CD14-positive monocyte (primary cell): ENCODE measurements around the gene ACVR1. TPM values are rescaled to one million over a fixed set of nuclear protein-coding genes. Genes with fewer than 3 reads are reported as not detected.

Experiments
- DNase-seq, 3 donors: peaks; one replicate each; pipeline ENCODE4 v3.0.0-alpha.2; 2011 to 2022
- H2AFZ ChIP-seq: 2 replicates; pipeline ENCODE4 v1.6.0; 2012; ENCODE audit warnings: mild to moderate bottlenecking, low read depth, low read length, inconsistent platforms; ENCODE audit not compliant: insufficient read depth, poor library complexity, severe bottlenecking
- H3K27ac ChIP-seq, 2 donors: 1 replicate in 1 of 2; 2 replicates in 1 of 2; pipeline ENCODE4 v1.5.1; 2012 to 2013; ENCODE audit warnings: low read length in 2 of 2, control low read depth in 1 of 2, inconsistent platforms in 1 of 2, low read depth in 1 of 2, mild to moderate bottlenecking in 1 of 2
- H3K27me3 ChIP-seq, 2 donors: one replicate each; pipeline versions ENCODE4 v1.6.0 to v1.6.1; 2011 to 2013; ENCODE audit warnings: low read length in 2 of 2; ENCODE audit not compliant: control insufficient read depth in 2 of 2, insufficient read depth in 2 of 2
- H3K36me3 ChIP-seq, 2 donors: replicated peaks in 1 of 2; 1 replicate in 1 of 2; 2 replicates in 1 of 2; pipeline versions ENCODE4 v1.5.1 to v1.6.1; 2012 to 2013; ENCODE audit warnings: low read length in 2 of 2, control low read depth in 1 of 2, inconsistent platforms in 1 of 2, mild to moderate bottlenecking in 1 of 2; ENCODE audit not compliant: insufficient read depth in 2 of 2, control insufficient read depth in 1 of 2
- H3K4me1 ChIP-seq, 2 donors: 1 replicate in 1 of 2; 2 replicates in 1 of 2; pipeline versions ENCODE4 v1.5.1 to v1.6.1; 2012 to 2013; ENCODE audit warnings: low read length in 2 of 2, control low read depth in 1 of 2, inconsistent platforms in 1 of 2, mild to moderate bottlenecking in 1 of 2, moderate library complexity in 1 of 2; ENCODE audit not compliant: insufficient read depth in 2 of 2, control insufficient read depth in 1 of 2
- H3K4me2 ChIP-seq: replicated peaks from 2 replicates; pipeline ENCODE3; 2012; ENCODE audit warnings: low read length, moderate library complexity, mild to moderate bottlenecking; ENCODE audit not compliant: poor library complexity, severe bottlenecking; ENCODE audit errors: extremely low read depth
- H3K4me3 ChIP-seq, 3 experiments: fragments of 200-600 bp in 1 of 3; sonication (generic) in 1 of 3; replicated peaks in 1 of 3; 1 replicate in 2 of 3; 2 replicates in 1 of 3; pipeline ENCODE4 v1.5.1; 2011 to 2013; ENCODE audit warnings: low read length in 3 of 3, mild to moderate bottlenecking in 3 of 3, control low read depth in 2 of 3, low read depth in 2 of 3, inconsistent platforms in 1 of 3, moderate library complexity in 1 of 3
- H3K79me2 ChIP-seq: 2 replicates; pipeline ENCODE4 v1.6.0; 2012; ENCODE audit warnings: mild to moderate bottlenecking, control low read depth, inconsistent platforms, low read length, moderate library complexity; ENCODE audit not compliant: insufficient read depth
- H3K9ac ChIP-seq: 2 replicates; pipeline ENCODE4 v1.6.0; 2017; ENCODE audit warnings: low read length, mild to moderate bottlenecking; ENCODE audit not compliant: insufficient read depth, poor library complexity, severe bottlenecking
- H3K9me3 ChIP-seq, 2 donors: replicated peaks in 1 of 2; 1 replicate in 1 of 2; 2 replicates in 1 of 2; pipeline versions ENCODE4 v1.5.1 to v1.6.1; 2012 to 2013; ENCODE audit warnings: low read length in 2 of 2, control low read depth in 1 of 2; ENCODE audit not compliant: control insufficient read depth in 1 of 2, insufficient read depth in 1 of 2
- H4K20me1 ChIP-seq: 2 replicates; pipeline ENCODE4 v1.6.0; 2012; ENCODE audit warnings: mild to moderate bottlenecking, low read length, control low read depth, moderate library complexity; ENCODE audit not compliant: insufficient read depth
- H3K27ac Mint-ChIP-seq, 7 donors: one replicate each; pipeline ENCODE4 v1.8.0; 2020; ENCODE audit warnings: mild to moderate bottlenecking in 7 of 7, mixed read lengths in 7 of 7, moderate library complexity in 6 of 7, inconsistent platforms in 2 of 7
- H3K27me3 Mint-ChIP-seq, 3 donors: one replicate each; pipeline ENCODE4 v1.8.0; 2021 to 2022; ENCODE audit warnings: low read depth in 3 of 3, mild to moderate bottlenecking in 3 of 3, mixed read lengths in 3 of 3, moderate library complexity in 3 of 3, inconsistent platforms in 1 of 3
- H3K36me3 Mint-ChIP-seq, 2 donors: one replicate each; pipeline ENCODE4 v1.8.0; 2020; ENCODE audit warnings: mixed read lengths in 2 of 2, inconsistent platforms in 1 of 2, mild to moderate bottlenecking in 1 of 2
- H3K4me1 Mint-ChIP-seq: one replicate; pipeline ENCODE4 v1.8.0; 2020; ENCODE audit warnings: mild to moderate bottlenecking, mixed read lengths
- H3K4me3 Mint-ChIP-seq, 2 donors: one replicate each; pipeline ENCODE4 v1.8.0; 2020; ENCODE audit warnings: mild to moderate bottlenecking in 2 of 2, mixed read lengths in 2 of 2, moderate library complexity in 1 of 2
- H3K9me3 Mint-ChIP-seq, 7 donors: one replicate each; pipeline ENCODE4 v1.8.0; 2020 to 2022; ENCODE audit warnings: mixed read lengths in 7 of 7, mild to moderate bottlenecking in 6 of 7, moderate library complexity in 6 of 7, inconsistent platforms in 2 of 7
- CTCF ChIP-seq: fragments of 200-600 bp; IDR thresholded peaks from one replicate; pipeline ENCODE4 v1.8.0; 2022; ENCODE audit warnings: antibody characterized with exemption, mild to moderate bottlenecking
- WGBS: methylation state at CpG from one replicate; pipeline ENCODE4 v1.1.5; 2013; ENCODE audit warnings: missing lambda C conversion rate; ENCODE audit not compliant: insufficient coverage; 5-methylcytosine and 5-hydroxymethylcytosine counted together
- intact Hi-C, 2 donors: fragments of 100-400 bp; cut with micrococcal nuclease; formaldehyde crosslinking; loops; one replicate each; pipeline versions ENCODE4 v1.15.0 to v1.15.1; 2023
- polyA plus RNA-seq, 3 donors: library from polyadenylated mRNA; depleted of rRNA in 1 of 3; unstranded in 2 of 3; stranded (reverse) in 1 of 3; fragments of 300-500 nt in 2 of 3; fragments of >200 nt in 1 of 3; fragmentation: Illumina TruSeq in 2 of 3; gene quantifications; 1 replicate in 2 of 3; 2 replicates in 1 of 3; pipeline ENCODE4 v1.2.3, GENCODE V29; 2012 to 2021

ACVR1 gene
- polyA plus RNA-seq, 3 donors, result 2.8 to 13.4 (median 4.9) TPM

GRCh38 chr2:157787364-157787938 is 88.7 kb downstream of the ACVR1 start:
- Histone ChIP-seq H3K9me3 (no peaks in the 10 kb centered on the region), H3K79me2 (no peaks in the 10 kb centered on the region), H3K36me3 (peaks cover 0 to 10% of the 10 kb centered on the region in 2 donors), H3K27ac (no peak overlapping the region), H3K4me3 (no peak overlapping the region), H3K4me1 (no peaks in the 10 kb centered on the region), H3K27me3 (no peaks in the 10 kb centered on the region), H4K20me1 (peaks cover 4% of the 10 kb centered on the region), H3K9ac (no peak overlapping the region), H2AFZ (no peak overlapping the region), H3K4me2 (no peak overlapping the region)
- Mint-ChIP-seq H3K4me1 (no peaks in the 10 kb centered on the region), H3K27me3 (no peaks in the 10 kb centered on the region), H3K27ac (no peak overlapping the region), H3K4me3 (no peak overlapping the region), H3K9me3 (no peaks in the 10 kb centered on the region), H3K36me3 (peaks cover 0 to 2% of the 10 kb centered on the region in 2 donors)
- TF ChIP-seq CTCF, result no peak
- 71% methylated on average over 4 of the region's 7 CpGs for WGBS
- DNase-seq, result no peak
- intact Hi-C loops, result no loop called here

- H3K4me1 ChIP-seq, result no peaks in the 10 kb centered on the region
- H3K4me3 Mint-ChIP-seq, result no peak overlapping the region
- no peak for TF ChIP-seq CTCF
- peaks cover 0 to 5% of the 10 kb centered on the region in 2 donors for H3K36me3 ChIP-seq
- H3K27me3 ChIP-seq, result no peaks in the 10 kb centered on the region
- no peaks in the 10 kb centered on the region for H3K9me3 Mint-ChIP-seq
- no peaks in the 10 kb centered on the region for H3K4me1 Mint-ChIP-seq
- no peak overlapping the region for H2AFZ ChIP-seq
- WGBS, result no CpG with 5 or more reads among the region's 5 CpGs
- no peak overlapping the region for H3K4me2 ChIP-seq
- no peak overlapping the region for H3K27ac ChIP-seq
- no peak for DNase-seq
- H3K9ac ChIP-seq, result no peak overlapping the region
- no peaks in the 10 kb centered on the region for H3K79me2 ChIP-seq
- H3K27me3 Mint-ChIP-seq, result no peaks in the 10 kb centered on the region
- no peaks in the 10 kb centered on the region for H3K9me3 ChIP-seq
- no peak overlapping the region for H3K4me3 ChIP-seq
- no peak overlapping the region for H3K27ac Mint-ChIP-seq
- intact Hi-C loops, result no loop called here
- H4K20me1 ChIP-seq, result peaks cover 4% of the 10 kb centered on the region
- H3K36me3 Mint-ChIP-seq, result peaks cover 0 to 2% of the 10 kb centered on the region in 2 donors
Measured at GRCh38 chr2:157786663-157787363, 89.3 kb downstream of the ACVR1 start.
